Measurements from ENCODE around the gene CRX. TPM values are rescaled to one million over a fixed set of nuclear protein-coding genes. Genes with fewer than 3 reads are reported as not detected.

Gene CRX
- total and polyA plus RNA-seq, 2 of the 4 experiments (the other 2 are of a cell fraction): not detected

GRCh38 chr19:47797996-47798903 lies 23.5 kb upstream of the CRX start:
- Histone ChIP-seq H2AFZ (replicated peaks; ENCODE audit: low read length, poor library complexity) (no peak overlapping the region), H3K56ac (ENCODE audit: extremely low read depth, insufficient read depth, low read length) (no peak overlapping the region), H2AK9ac (replicated peaks; ENCODE audit: low read depth, low read length, poor library complexity) (no peak overlapping the region), H3K18ac (ENCODE audit: low read depth, low read length) (no peak overlapping the region), H3K4me2 (ENCODE audit: low read depth, low read length) (no peak overlapping the region), H2BK120ac (ENCODE audit: low read depth, low read length) (no peak overlapping the region), H3K14ac (replicated peaks; ENCODE audit: low read depth, low read length) (no peak overlapping the region), H4K20me1 (ENCODE audit: insufficient read depth, low read length) (no peaks in the 10 kb centered on the region), H2BK15ac (ENCODE audit: low read depth, low read length) (no peak overlapping the region), H3K27ac (ENCODE audit: insufficient read depth, low read length) (no peak overlapping the region), H3K4ac (ENCODE audit: low read depth, low read length) (no peak overlapping the region), H4K91ac (ENCODE audit: insufficient read depth, low read depth, low read length) (no peak overlapping the region), H3K4me3 (ENCODE audit: insufficient read depth, low read depth, low read length) (no peak overlapping the region), H3K4me1 (ENCODE audit: control insufficient read depth, insufficient read depth, low read length) (no peaks in the 10 kb centered on the region), H2BK5ac (ENCODE audit: low read depth, low read length, poor library complexity, severe bottlenecking) (no peak overlapping the region), H4K8ac (ENCODE audit: low read depth in 2 of 2, low read length in 2 of 2) (no peak overlapping the region), H3K36me3 (ENCODE audit: control insufficient read depth, insufficient read depth, low read length) (no peaks in the 10 kb centered on the region), H3K9me1 (ENCODE audit: insufficient read depth, low read length) (no peaks in the 10 kb centered on the region), H3K79me1 (ENCODE audit: low read depth in 1 of 2, low read length in 2 of 2) (no peaks in the 10 kb centered on the region), H3K27me3 (ENCODE audit: control insufficient read depth, insufficient read depth, low read length) (peaks cover 7% of the 10 kb centered on the region), H3K9ac (ENCODE audit: low read depth, low read length) (no peak overlapping the region), H4K5ac (ENCODE audit: low read depth, low read length) (no peak overlapping the region), H3K9me3 (ENCODE audit: control insufficient read depth, insufficient read depth, low read length) (no peaks in the 10 kb centered on the region), H2AK5ac (ENCODE audit: low read depth, low read length) (no peak overlapping the region), H3K23ac (ENCODE audit: low read depth, low read length) (no peak overlapping the region), H2BK20ac (ENCODE audit: low read depth, low read length) (no peak overlapping the region)
- BruUV-seq (replicated peaks): no TSS peak
- WGBS, 2 experiments (ENCODE audit: extremely low coverage in 2 of 2, insufficient read length in 1 of 2): no CpG with 5 or more reads among the region's 14 CpGs
- POLR2A ChIA-PET (ENCODE audit: unreplicated experiment): no interaction called here
- ATAC-seq (ENCODE audit: low read depth): no peak
- dilution Hi-C loops (cut with HindIII; ENCODE audit: low sequenced_read_pairs, unreplicated experiment) (no loop called here), in situ Hi-C loops (cut with MboI; ENCODE audit: low sequenced_read_pairs) (no loop called here), intact Hi-C loops (cut with micrococcal nuclease) (no loop called here)
- no peak for DNase-seq
- CTCF ChIA-PET: no interaction called here
- TF ChIP-seq RFX5 (IDR thresholded peaks at IDR 0.05; ENCODE audit: low read depth, low read length) (no peak), POLR2A (IDR thresholded peaks at IDR 0.05; ENCODE audit: low read depth, low read length) (no peak), BHLHE40 (IDR thresholded peaks at IDR 0.05; ENCODE audit: low read depth, low read length) (no peak), SMC3 (IDR thresholded peaks at IDR 0.05; ENCODE audit: low read depth, low read length) (no peak), MXI1 (IDR thresholded peaks at IDR 0.05; ENCODE audit: borderline replicate concordance, low read depth, low read length) (no peak), NFE2L2 (IDR thresholded peaks at IDR 0.05; ENCODE audit: low read depth, low read length) (no peak), RCOR1 (IDR thresholded peaks at IDR 0.05; ENCODE audit: insufficient replicate concordance, low read length) (no peak), USF2 (IDR thresholded peaks at IDR 0.05; ENCODE audit: low read depth, low read length) (no peak), FOS (IDR thresholded peaks at IDR 0.05; ENCODE audit: low read depth, low read length) (no peak), RAD21 (IDR thresholded peaks at IDR 0.05; ENCODE audit: low read length) (no peak), CEBPB (IDR thresholded peaks at IDR 0.05; ENCODE audit: low read depth, low read length) (no peak), MAZ (IDR thresholded peaks at IDR 0.05; ENCODE audit: borderline replicate concordance, low read depth, low read length) (no peak), MAFK (IDR thresholded peaks at IDR 0.05; ENCODE audit: low read depth, low read length) (no peak)
- TF ChIP-seq, protein P1, sequence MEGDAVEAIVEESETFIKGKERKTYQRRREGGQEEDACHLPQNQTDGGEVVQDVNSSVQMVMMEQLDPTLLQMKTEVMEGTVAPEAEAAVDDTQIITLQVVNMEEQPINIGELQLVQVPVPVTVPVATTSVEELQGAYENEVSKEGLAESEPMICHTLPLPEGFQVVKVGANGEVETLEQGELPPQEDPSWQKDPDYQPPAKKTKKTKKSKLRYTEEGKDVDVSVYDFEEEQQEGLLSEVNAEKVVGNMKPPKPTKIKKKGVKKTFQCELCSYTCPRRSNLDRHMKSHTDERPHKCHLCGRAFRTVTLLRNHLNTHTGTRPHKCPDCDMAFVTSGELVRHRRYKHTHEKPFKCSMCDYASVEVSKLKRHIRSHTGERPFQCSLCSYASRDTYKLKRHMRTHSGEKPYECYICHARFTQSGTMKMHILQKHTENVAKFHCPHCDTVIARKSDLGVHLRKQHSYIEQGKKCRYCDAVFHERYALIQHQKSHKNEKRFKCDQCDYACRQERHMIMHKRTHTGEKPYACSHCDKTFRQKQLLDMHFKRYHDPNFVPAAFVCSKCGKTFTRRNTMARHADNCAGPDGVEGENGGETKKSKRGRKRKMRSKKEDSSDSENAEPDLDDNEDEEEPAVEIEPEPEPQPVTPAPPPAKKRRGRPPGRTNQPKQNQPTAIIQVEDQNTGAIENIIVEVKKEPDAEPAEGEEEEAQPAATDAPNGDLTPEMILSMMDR (conservative IDR thresholded peaks at IDR 0.05; ENCODE audit: low read depth, low read length): no peak
- TF ChIP-seq, protein P2, sequence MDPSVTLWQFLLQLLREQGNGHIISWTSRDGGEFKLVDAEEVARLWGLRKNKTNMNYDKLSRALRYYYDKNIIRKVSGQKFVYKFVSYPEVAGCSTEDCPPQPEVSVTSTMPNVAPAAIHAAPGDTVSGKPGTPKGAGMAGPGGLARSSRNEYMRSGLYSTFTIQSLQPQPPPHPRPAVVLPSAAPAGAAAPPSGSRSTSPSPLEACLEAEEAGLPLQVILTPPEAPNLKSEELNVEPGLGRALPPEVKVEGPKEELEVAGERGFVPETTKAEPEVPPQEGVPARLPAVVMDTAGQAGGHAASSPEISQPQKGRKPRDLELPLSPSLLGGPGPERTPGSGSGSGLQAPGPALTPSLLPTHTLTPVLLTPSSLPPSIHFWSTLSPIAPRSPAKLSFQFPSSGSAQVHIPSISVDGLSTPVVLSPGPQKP (IDR thresholded peaks at IDR 0.05; ENCODE audit: borderline replicate concordance, low read depth, low read length): no peak
